ENCODE results near the gene NAA60. TPM values are rescaled to one million over a fixed set of nuclear protein-coding genes. Genes with fewer than 3 reads are reported as not detected.

Gene NAA60
- polyA plus RNA-seq, 1 of the 3 experiments (the other 2 are of a cell fraction) = 17.2 TPM

DNA sequence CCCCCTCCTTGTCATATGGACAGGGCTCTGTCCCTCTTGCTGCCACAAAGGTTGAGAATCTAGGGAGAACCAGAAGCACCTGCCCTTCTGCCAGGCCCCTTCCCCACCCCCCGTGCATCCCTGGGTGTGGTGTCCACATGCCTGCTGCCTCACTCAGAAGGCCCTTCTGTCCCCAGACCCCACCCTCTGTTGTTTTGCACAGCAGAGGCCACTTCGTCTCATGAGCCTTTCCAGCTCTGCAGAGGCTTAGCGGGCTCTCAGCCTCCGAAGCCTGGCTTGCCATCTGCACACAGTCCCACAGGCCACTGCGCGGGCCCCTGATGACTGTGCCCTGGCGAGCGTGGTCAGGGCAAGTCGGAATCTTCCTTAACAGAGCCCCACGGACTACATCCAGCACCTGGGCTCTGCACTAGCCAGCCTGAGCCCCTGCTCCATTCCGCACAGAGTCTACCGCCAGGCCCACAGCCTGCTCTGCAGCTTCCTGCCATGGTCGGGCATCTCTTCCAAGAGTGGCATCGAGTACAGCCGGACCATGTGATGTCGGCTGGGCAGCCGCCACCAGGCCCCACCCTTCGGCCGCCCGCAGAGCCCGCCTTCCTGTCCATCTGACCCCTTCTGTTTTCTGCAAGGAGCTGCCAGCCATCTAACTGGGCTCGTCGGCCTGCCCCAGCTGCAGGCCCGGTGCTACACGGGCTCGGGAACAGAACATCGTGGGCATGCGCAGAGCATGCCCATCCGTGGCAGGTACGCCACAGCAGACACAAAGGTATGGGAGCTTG is 41.0 kb downstream of the NAA60 start:
- Histone ChIP-seq H3K4me3 (ENCODE audit: low read depth in 2 of 2, low read length in 1 of 2) (no peak overlapping the region), H3F3A (replicated peaks; ENCODE audit: insufficient read depth) (no peaks in the 10 kb centered on the region), H3K36me3 (replicated peaks in 1 of 2; ENCODE audit: control insufficient read depth in 1 of 2, insufficient read depth in 2 of 2, low read length in 1 of 2) (peaks cover 9 to 64% of the 10 kb centered on the region in 2 experiments), H3K9me2 (no peaks in the 10 kb centered on the region), H3K4me1 (ENCODE audit: control insufficient read depth in 1 of 2, insufficient read depth in 2 of 2, low read depth in 1 of 2, low read length in 1 of 2) (peaks cover 0 to 20% of the 10 kb centered on the region in 2 experiments; a peak in 1 of 4 replicates), H3K9ac (no peak overlapping the region), H3K27ac (ENCODE audit: low read depth in 2 of 2, low read length in 1 of 2) (no peak overlapping the region), H3K27me3 (ENCODE audit: insufficient read depth) (no peaks in the 10 kb centered on the region), H4K20me1 (ENCODE audit: insufficient read depth) (peaks cover 13% of the 10 kb centered on the region), H3K9me3 (no peaks in the 10 kb centered on the region), H3K4me2 (no peak overlapping the region), H3K79me2 (ENCODE audit: insufficient read depth) (peaks cover 20% of the 10 kb centered on the region), H2AFZ (ENCODE audit: low read depth) (no peak overlapping the region)
- ChIA-PET POLR2A (no interaction called here), CTCF (no interaction called here)
- WGBS (ENCODE audit: low lambda C conversion rate) = 92% methylated on average over 16 of the region's 30 CpGs
- DNase-seq = peak; percentile 9
- TF ChIP-seq, protein P1, sequence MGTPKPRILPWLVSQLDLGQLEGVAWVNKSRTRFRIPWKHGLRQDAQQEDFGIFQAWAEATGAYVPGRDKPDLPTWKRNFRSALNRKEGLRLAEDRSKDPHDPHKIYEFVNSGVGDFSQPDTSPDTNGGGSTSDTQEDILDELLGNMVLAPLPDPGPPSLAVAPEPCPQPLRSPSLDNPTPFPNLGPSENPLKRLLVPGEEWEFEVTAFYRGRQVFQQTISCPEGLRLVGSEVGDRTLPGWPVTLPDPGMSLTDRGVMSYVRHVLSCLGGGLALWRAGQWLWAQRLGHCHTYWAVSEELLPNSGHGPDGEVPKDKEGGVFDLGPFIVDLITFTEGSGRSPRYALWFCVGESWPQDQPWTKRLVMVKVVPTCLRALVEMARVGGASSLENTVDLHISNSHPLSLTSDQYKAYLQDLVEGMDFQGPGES (IDR thresholded peaks at IDR 0.05; ENCODE audit: low read depth, low read length) = no peak
- TF ChIP-seq TEAD4 (IDR thresholded peaks at IDR 0.05; ENCODE audit: borderline replicate concordance, insufficient read depth) (no peak), RFX5 (IDR thresholded peaks at IDR 0.05; ENCODE audit: low read length) (no peak), GABPA (IDR thresholded peaks at IDR 0.05; ENCODE audit: low read depth) (no peak), RCOR1 (IDR thresholded peaks at IDR 0.05; ENCODE audit: low read length) (no peak), NFIC (IDR thresholded peaks at IDR 0.05; ENCODE audit: borderline replicate concordance) (no peak)
- TF ChIP-seq, protein P2, sequence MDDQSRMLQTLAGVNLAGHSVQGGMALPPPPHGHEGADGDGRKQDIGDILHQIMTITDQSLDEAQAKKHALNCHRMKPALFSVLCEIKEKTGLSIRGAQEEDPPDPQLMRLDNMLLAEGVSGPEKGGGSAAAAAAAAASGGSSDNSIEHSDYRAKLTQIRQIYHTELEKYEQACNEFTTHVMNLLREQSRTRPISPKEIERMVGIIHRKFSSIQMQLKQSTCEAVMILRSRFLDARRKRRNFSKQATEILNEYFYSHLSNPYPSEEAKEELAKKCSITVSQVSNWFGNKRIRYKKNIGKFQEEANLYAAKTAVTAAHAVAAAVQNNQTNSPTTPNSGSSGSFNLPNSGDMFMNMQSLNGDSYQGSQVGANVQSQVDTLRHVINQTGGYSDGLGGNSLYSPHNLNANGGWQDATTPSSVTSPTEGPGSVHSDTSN (IDR thresholded peaks at IDR 0.05) = no peak
- TF ChIP-seq, protein P3, sequence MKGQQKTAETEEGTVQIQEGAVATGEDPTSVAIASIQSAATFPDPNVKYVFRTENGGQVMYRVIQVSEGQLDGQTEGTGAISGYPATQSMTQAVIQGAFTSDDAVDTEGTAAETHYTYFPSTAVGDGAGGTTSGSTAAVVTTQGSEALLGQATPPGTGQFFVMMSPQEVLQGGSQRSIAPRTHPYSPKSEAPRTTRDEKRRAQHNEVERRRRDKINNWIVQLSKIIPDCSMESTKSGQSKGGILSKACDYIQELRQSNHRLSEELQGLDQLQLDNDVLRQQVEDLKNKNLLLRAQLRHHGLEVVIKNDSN (IDR thresholded peaks at IDR 0.05; ENCODE audit: borderline replicate concordance, low read depth) = no peak

DNA sequence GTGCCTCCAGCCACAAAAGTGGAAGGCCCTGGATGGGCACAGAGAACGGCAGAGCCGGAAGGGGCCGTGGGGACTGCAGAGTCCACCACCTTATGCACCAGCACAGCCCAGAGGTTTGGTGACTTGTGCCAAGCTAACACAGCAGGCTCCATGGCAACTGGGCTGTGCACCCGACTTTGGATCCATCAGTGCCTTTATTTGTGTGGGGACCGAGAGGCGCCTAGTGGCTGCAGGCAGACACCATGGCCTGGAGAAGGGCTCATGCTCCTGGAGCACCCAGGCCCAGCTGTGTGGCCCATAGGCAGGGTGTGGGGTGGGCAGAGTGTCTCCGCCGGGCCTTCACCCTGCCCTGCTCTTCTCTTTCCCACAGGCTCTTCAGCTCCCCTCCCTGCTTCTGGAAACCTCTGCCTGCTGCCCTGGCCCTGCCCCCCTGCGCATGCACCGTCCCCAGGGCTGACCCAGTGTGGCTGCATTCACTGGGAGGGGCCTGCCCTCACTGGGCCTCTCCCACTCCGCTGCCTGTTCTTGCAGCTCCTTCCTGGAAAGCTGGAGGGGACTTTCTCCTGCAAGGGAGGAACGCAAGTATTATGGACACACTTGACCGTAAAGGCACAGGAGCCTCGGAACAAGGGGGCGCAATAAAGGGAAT is 41.7 kb downstream of the NAA60 start:
- H3K27ac ChIP-seq (ENCODE audit: low read depth in 2 of 2, low read length in 1 of 2) = no peak overlapping the region
- H3K4me3 ChIP-seq (ENCODE audit: low read depth in 2 of 2, low read length in 1 of 2) = no peak overlapping the region
- peaks cover 13% of the 10 kb centered on the region for H4K20me1 ChIP-seq (ENCODE audit: insufficient read depth)
- no peaks in the 10 kb centered on the region for H3K27me3 ChIP-seq (ENCODE audit: insufficient read depth)
- DNase-seq = peak; percentile 14
- no peaks in the 10 kb centered on the region for H3F3A ChIP-seq (replicated peaks; ENCODE audit: insufficient read depth)
- H3K9me2 ChIP-seq = no peaks in the 10 kb centered on the region
- H3K9me3 ChIP-seq = no peaks in the 10 kb centered on the region
- peaks cover 0 to 20% of the 10 kb centered on the region in 2 experiments; a peak in 1 of 4 replicates for H3K4me1 ChIP-seq (ENCODE audit: control insufficient read depth in 1 of 2, insufficient read depth in 2 of 2, low read depth in 1 of 2, low read length in 1 of 2)
- H3K79me2 ChIP-seq (ENCODE audit: insufficient read depth) = peaks cover 13% of the 10 kb centered on the region; the same call in 1 of the 2 replicates
- H3K36me3 ChIP-seq (replicated peaks in 1 of 2; ENCODE audit: control insufficient read depth in 1 of 2, insufficient read depth in 2 of 2, low read length in 1 of 2) = peaks cover 9 to 61% of the 10 kb centered on the region in 2 experiments
- H3K4me2 ChIP-seq = no peak overlapping the region
- ChIA-PET POLR2A (no interaction called here), CTCF (no interaction called here)
- no peak overlapping the region for H3K9ac ChIP-seq
- 73% methylated on average over 7 of the region's 15 CpGs for WGBS (ENCODE audit: low lambda C conversion rate)
- H2AFZ ChIP-seq (ENCODE audit: low read depth) = no peak overlapping the region
- TF ChIP-seq RXRA (IDR thresholded peaks at IDR 0.05; ENCODE audit: borderline replicate concordance, low read depth) = no peak
- TF ChIP-seq MXI1 (IDR thresholded peaks at IDR 0.05; ENCODE audit: low read depth, low read length) = no peak
- no peak for TF ChIP-seq SIN3A (IDR thresholded peaks at IDR 0.05; ENCODE audit: borderline replicate concordance, low read depth, low read length)
- TF ChIP-seq, protein P4, sequence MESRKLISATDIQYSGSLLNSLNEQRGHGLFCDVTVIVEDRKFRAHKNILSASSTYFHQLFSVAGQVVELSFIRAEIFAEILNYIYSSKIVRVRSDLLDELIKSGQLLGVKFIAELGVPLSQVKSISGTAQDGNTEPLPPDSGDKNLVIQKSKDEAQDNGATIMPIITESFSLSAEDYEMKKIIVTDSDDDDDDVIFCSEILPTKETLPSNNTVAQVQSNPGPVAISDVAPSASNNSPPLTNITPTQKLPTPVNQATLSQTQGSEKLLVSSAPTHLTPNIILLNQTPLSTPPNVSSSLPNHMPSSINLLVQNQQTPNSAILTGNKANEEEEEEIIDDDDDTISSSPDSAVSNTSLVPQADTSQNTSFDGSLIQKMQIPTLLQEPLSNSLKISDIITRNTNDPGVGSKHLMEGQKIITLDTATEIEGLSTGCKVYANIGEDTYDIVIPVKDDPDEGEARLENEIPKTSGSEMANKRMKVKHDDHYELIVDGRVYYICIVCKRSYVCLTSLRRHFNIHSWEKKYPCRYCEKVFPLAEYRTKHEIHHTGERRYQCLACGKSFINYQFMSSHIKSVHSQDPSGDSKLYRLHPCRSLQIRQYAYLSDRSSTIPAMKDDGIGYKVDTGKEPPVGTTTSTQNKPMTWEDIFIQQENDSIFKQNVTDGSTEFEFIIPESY (IDR thresholded peaks at IDR 0.05; ENCODE audit: borderline replicate concordance, low read depth) = no peak
- no peak for TF ChIP-seq FOXJ3 (CRISPR knock-in tag; IDR thresholded peaks at IDR 0.05)
- TF ChIP-seq POLR2AphosphoS5 (IDR thresholded peaks at IDR 0.05; ENCODE audit: low read depth, low read length) = no peak
- no peak for TF ChIP-seq MEF2A (IDR thresholded peaks at IDR 0.05; ENCODE audit: borderline replicate concordance, low read depth)
- no peak for TF ChIP-seq EZH2phosphoT487 (IDR thresholded peaks at IDR 0.05; ENCODE audit: borderline replicate concordance, low read depth)
- TF ChIP-seq FOSL2 (IDR thresholded peaks at IDR 0.05; ENCODE audit: borderline replicate concordance, low read depth) = no peak
- TF ChIP-seq, protein P3 (IDR thresholded peaks at IDR 0.05; ENCODE audit: borderline replicate concordance, low read depth) = no peak
